Activated naive CD4-positive, alpha-beta T cell treated with anti-CD3 and anti-CD28 coated beads, Interleukin-2, amount 50 U/mL, for 24 hours (primary cell): Measurements from ENCODE around the gene DCUN1D2.

Experiments used
- H3K27ac Mint-ChIP-seq: one replicate; pipeline ENCODE4 v1.8.0; 2021; ENCODE audit warnings: mild to moderate bottlenecking, mixed read lengths
- H3K27me3 Mint-ChIP-seq: one replicate; pipeline ENCODE4 v1.8.0; 2021; ENCODE audit warnings: mixed read lengths
- H3K36me3 Mint-ChIP-seq: one replicate; pipeline ENCODE4 v1.8.0; 2021; ENCODE audit warnings: mixed read lengths
- H3K4me1 Mint-ChIP-seq: one replicate; pipeline ENCODE4 v1.8.0; 2021; ENCODE audit warnings: mixed read lengths
- H3K4me3 Mint-ChIP-seq: one replicate; pipeline ENCODE4 v1.8.0; 2021; ENCODE audit warnings: mild to moderate bottlenecking, mixed read lengths
- H3K9me3 Mint-ChIP-seq: one replicate; pipeline ENCODE4 v1.8.0; 2021; ENCODE audit warnings: mixed read lengths

DCUN1D2 gene

GRCh38 chr13:113506871-113507388, 16.4 kb upstream of the DCUN1D2 start:
- Mint-ChIP-seq H3K27me3 (no peaks in the 10 kb centered on the region), H3K9me3 (no peaks in the 10 kb centered on the region), H3K4me1 (no peaks in the 10 kb centered on the region), H3K4me3 (no peak overlapping the region), H3K36me3 (no peaks in the 10 kb centered on the region), H3K27ac (no peak overlapping the region)

GRCh38 chr13:113506025-113506685, 15.6 kb upstream of the DCUN1D2 start:
- no peaks in the 10 kb centered on the region for H3K4me1 Mint-ChIP-seq
- no peaks in the 10 kb centered on the region for H3K27me3 Mint-ChIP-seq
- no peaks in the 10 kb centered on the region for H3K9me3 Mint-ChIP-seq
- no peak overlapping the region for H3K27ac Mint-ChIP-seq
- H3K36me3 Mint-ChIP-seq: no peaks in the 10 kb centered on the region
- H3K4me3 Mint-ChIP-seq: no peak overlapping the region

GRCh38 chr13:113502686-113503085, 12.2 kb upstream of the DCUN1D2 start:
- Mint-ChIP-seq H3K36me3 (peaks cover 10% of the 10 kb centered on the region), H3K4me3 (no peak overlapping the region), H3K9me3 (no peaks in the 10 kb centered on the region), H3K4me1 (peaks cover 5% of the 10 kb centered on the region), H3K27me3 (no peaks in the 10 kb centered on the region), H3K27ac (no peak overlapping the region)

- Mint-ChIP-seq H3K36me3 (peaks cover 12% of the 10 kb centered on the region), H3K27me3 (no peaks in the 10 kb centered on the region), H3K27ac (no peak overlapping the region), H3K4me3 (no peak overlapping the region), H3K4me1 (peaks cover 18% of the 10 kb centered on the region), H3K9me3 (no peaks in the 10 kb centered on the region)
Measured at GRCh38 chr13:113500530-113501265, 10.2 kb upstream of the DCUN1D2 start.

- H3K36me3 Mint-ChIP-seq: peaks cover 13% of the 10 kb centered on the region
- no peak overlapping the region for H3K27ac Mint-ChIP-seq
- no peaks in the 10 kb centered on the region for H3K9me3 Mint-ChIP-seq
- no peak overlapping the region for H3K4me3 Mint-ChIP-seq
- H3K4me1 Mint-ChIP-seq: peaks cover 24% of the 10 kb centered on the region
- no peaks in the 10 kb centered on the region for H3K27me3 Mint-ChIP-seq
Measured at GRCh38 chr13:113499936-113500335, 9.4 kb upstream of the DCUN1D2 start.

GRCh38 chr13:113498905-113499304, 8.4 kb upstream of the DCUN1D2 start:
- Mint-ChIP-seq H3K27ac (no peak overlapping the region), H3K36me3 (peaks cover 13% of the 10 kb centered on the region), H3K9me3 (no peaks in the 10 kb centered on the region)

GRCh38 chr13:113497217-113497616, 6.7 kb upstream of the DCUN1D2 start:
- Mint-ChIP-seq H3K27ac (no peak overlapping the region), H3K36me3 (peaks cover 13% of the 10 kb centered on the region), H3K9me3 (no peaks in the 10 kb centered on the region), H3K4me3 (no peak overlapping the region), H3K27me3 (no peaks in the 10 kb centered on the region), H3K4me1 (peaks cover 44% of the 10 kb centered on the region)

More at GRCh38 chr13:113498905-113499304, 8.4 kb upstream of the DCUN1D2 start:
- no peak overlapping the region for H3K4me3 Mint-ChIP-seq
- peaks cover 30% of the 10 kb centered on the region for H3K4me1 Mint-ChIP-seq
- H3K27me3 Mint-ChIP-seq: no peaks in the 10 kb centered on the region

- peak overlapping the region; percentile 36 for H3K4me3 Mint-ChIP-seq
- H3K27ac Mint-ChIP-seq: peak overlapping the region; percentile 82
- no peaks in the 10 kb centered on the region for H3K9me3 Mint-ChIP-seq
- peaks cover 50% of the 10 kb centered on the region for H3K4me1 Mint-ChIP-seq
- peaks cover 13% of the 10 kb centered on the region for H3K36me3 Mint-ChIP-seq
- H3K27me3 Mint-ChIP-seq: no peaks in the 10 kb centered on the region
Measured at GRCh38 chr13:113495494-113496210, 5.1 kb upstream of the DCUN1D2 start.

GRCh38 chr13:113493315-113493951, 2.9 kb upstream of the DCUN1D2 start:
- H3K27ac Mint-ChIP-seq: peak overlapping the region; percentile 81

GRCh38 chr13:113491982-113492381, 1.5 kb upstream of the DCUN1D2 start:
- Mint-ChIP-seq H3K4me3 (peak overlapping the region; percentile 78), H3K36me3 (peaks cover 3% of the 10 kb centered on the region), H3K27ac (peak overlapping the region; percentile 83), H3K4me1 (peaks cover 74% of the 10 kb centered on the region), H3K27me3 (no peaks in the 10 kb centered on the region), H3K9me3 (no peaks in the 10 kb centered on the region)

More at GRCh38 chr13:113493315-113493951, 2.9 kb upstream of the DCUN1D2 start:
- H3K9me3 Mint-ChIP-seq: no peaks in the 10 kb centered on the region
- peaks cover 5% of the 10 kb centered on the region for H3K36me3 Mint-ChIP-seq
- peaks cover 66% of the 10 kb centered on the region for H3K4me1 Mint-ChIP-seq
- no peaks in the 10 kb centered on the region for H3K27me3 Mint-ChIP-seq
- H3K4me3 Mint-ChIP-seq: peak overlapping the region; percentile 61

- Mint-ChIP-seq H3K4me1 (peaks cover 74% of the 10 kb centered on the region), H3K27ac (peak overlapping the region; percentile 83), H3K9me3 (no peaks in the 10 kb centered on the region), H3K36me3 (peaks cover 3% of the 10 kb centered on the region), H3K4me3 (peak overlapping the region; percentile 78), H3K27me3 (no peaks in the 10 kb centered on the region)
Measured at GRCh38 chr13:113491418-113491883, 940 bp upstream of the DCUN1D2 start.

- H3K36me3 Mint-ChIP-seq: no peaks in the 10 kb centered on the region
- H3K4me1 Mint-ChIP-seq: peaks cover 69% of the 10 kb centered on the region
- peak overlapping the region; percentile 86 for H3K27ac Mint-ChIP-seq
- H3K9me3 Mint-ChIP-seq: no peaks in the 10 kb centered on the region
- H3K27me3 Mint-ChIP-seq: no peaks in the 10 kb centered on the region
- peak overlapping the region; percentile 92 for H3K4me3 Mint-ChIP-seq
Measured at GRCh38 chr13:113489549-113490495, 689 bp downstream of the DCUN1D2 start.

GRCh38 chr13:113489171-113489548, 1.4 kb downstream of the DCUN1D2 start:
- Mint-ChIP-seq H3K27ac (no peak overlapping the region), H3K27me3 (no peaks in the 10 kb centered on the region), H3K4me3 (peak overlapping the region; percentile 92), H3K9me3 (no peaks in the 10 kb centered on the region), H3K4me1 (peaks cover 66% of the 10 kb centered on the region), H3K36me3 (no peaks in the 10 kb centered on the region)

GRCh38 chr13:113488283-113488682, 2.2 kb downstream of the DCUN1D2 start:
- no peaks in the 10 kb centered on the region for H3K27me3 Mint-ChIP-seq
- H3K27ac Mint-ChIP-seq: no peak overlapping the region
- no peaks in the 10 kb centered on the region for H3K36me3 Mint-ChIP-seq
- H3K4me3 Mint-ChIP-seq: peak overlapping the region; percentile 60
- no peaks in the 10 kb centered on the region for H3K9me3 Mint-ChIP-seq
- peaks cover 57% of the 10 kb centered on the region for H3K4me1 Mint-ChIP-seq
